SK-N-SH treated with all-trans-retinoic acid at 6 μM for 48 hours (cell line): ENCODE data around the gene GRM4.

Source experiments
- ATAC-seq: fragments of 200-7000 bp; cut with Tn5 transposase; 3 replicates; pipeline ENCODE4 v1.9.1; 2020; ENCODE audit warnings: mild to moderate bottlenecking, moderate library complexity
- ARNTL ChIP-seq: fragments of 450-650 bp; formaldehyde crosslinking; IDR thresholded peaks from 2 replicates; pipeline ENCODE4 v1.5.0; 2020; ENCODE audit warnings: low read depth, mild to moderate bottlenecking, moderate library complexity, borderline replicate concordance
- BACH2 ChIP-seq: fragments of 250-450 bp; sonication (Bioruptor Pico); IDR thresholded peaks from 2 replicates; pipeline ENCODE4 v1.9.0; 2021; ENCODE audit warnings: mild to moderate bottlenecking, borderline replicate concordance
- CREB5 ChIP-seq: fragments of 250-450 bp; sonication (Bioruptor Pico); IDR thresholded peaks from 2 replicates; pipeline ENCODE4 v1.5.1; 2020; ENCODE audit warnings: low read depth, mild to moderate bottlenecking, moderate library complexity
- CSDC2 ChIP-seq: fragments of 250-450 bp; sonication (Bioruptor Pico); IDR thresholded peaks from 2 replicates; pipeline ENCODE4 v1.5.0; 2020; ENCODE audit warnings: mild to moderate bottlenecking, moderate library complexity
- CSRNP3 ChIP-seq: fragments of 250-450 bp; sonication (Bioruptor Pico); IDR thresholded peaks from 2 replicates; pipeline ENCODE4 v1.5.1; 2021; ENCODE audit warnings: mild to moderate bottlenecking, moderate library complexity
- ESRRG ChIP-seq: fragments of 250-450 bp; sonication (Bioruptor Pico); IDR thresholded peaks from 2 replicates; pipeline ENCODE4 v1.6.1; 2021; ENCODE audit warnings: mild to moderate bottlenecking
- GLIS3 ChIP-seq: fragments of 250-450 bp; sonication (Bioruptor Pico); IDR thresholded peaks from 2 replicates; pipeline ENCODE4 v1.5.0; 2020; ENCODE audit warnings: mild to moderate bottlenecking, moderate library complexity
- ISL1 ChIP-seq: fragments of 250-450 bp; sonication (Bioruptor Pico); IDR thresholded peaks from 2 replicates; pipeline ENCODE4 v2.1.2; 2022; ENCODE audit warnings: mild to moderate bottlenecking, moderate library complexity
- OSR1 ChIP-seq: fragments of 250-450 bp; sonication (Bioruptor Pico); IDR thresholded peaks from 2 replicates; pipeline ENCODE4 v1.8.0; 2022; ENCODE audit warnings: moderate library complexity, mild to moderate bottlenecking, inconsistent platforms
- PATZ1 ChIP-seq: fragments of 250-450 bp; sonication (Bioruptor Pico); IDR thresholded peaks from 2 replicates; pipeline ENCODE4 v1.8.0; 2020; ENCODE audit warnings: mild to moderate bottlenecking, moderate library complexity, borderline replicate concordance
- PPARA ChIP-seq: fragments of 250-450 bp; sonication (Bioruptor Pico); IDR thresholded peaks from 2 replicates; pipeline ENCODE4 v1.5.0; 2020; ENCODE audit warnings: mild to moderate bottlenecking, borderline replicate concordance
- RARB ChIP-seq: fragments of 250-450 bp; sonication (Bioruptor Pico); IDR thresholded peaks from 2 replicates; pipeline ENCODE4 v1.8.0; 2021; ENCODE audit warnings: mild to moderate bottlenecking, moderate library complexity
- SNAI2 ChIP-seq: fragments of 250-450 bp; sonication (Bioruptor Pico); IDR thresholded peaks from 2 replicates; pipeline ENCODE4 v1.5.0; 2020; ENCODE audit warnings: mild to moderate bottlenecking, moderate library complexity
- TCF4 ChIP-seq: fragments of 250-450 bp; sonication (Bioruptor Pico); IDR thresholded peaks from 2 replicates; pipeline ENCODE4 v1.8.0; 2021; ENCODE audit warnings: mild to moderate bottlenecking, moderate library complexity, borderline replicate concordance
- TOX ChIP-seq: fragments of 250-450 bp; sonication (Bioruptor Pico); IDR thresholded peaks from 2 replicates; pipeline ENCODE4 v1.8.0; 2021; ENCODE audit warnings: mild to moderate bottlenecking, moderate library complexity, borderline replicate concordance
- TSHZ2 ChIP-seq: fragments of 250-450 bp; sonication (Bioruptor Pico); IDR thresholded peaks from 2 replicates; pipeline ENCODE4 v1.5.0; 2020; ENCODE audit warnings: mild to moderate bottlenecking, moderate library complexity
- ZC3H10 ChIP-seq: fragments of 250-450 bp; sonication (Bioruptor Pico); IDR thresholded peaks from 2 replicates; pipeline ENCODE4 v1.5.1; 2021; ENCODE audit warnings: mild to moderate bottlenecking, moderate library complexity
- ZFP3 ChIP-seq: fragments of 250-450 bp; sonication (Bioruptor Pico); IDR thresholded peaks from 2 replicates; pipeline ENCODE4 v1.5.0; 2020; ENCODE audit warnings: mild to moderate bottlenecking, moderate library complexity
- ZFP30 ChIP-seq: fragments of 450-650 bp; formaldehyde crosslinking; IDR thresholded peaks from 2 replicates; pipeline ENCODE4 v1.5.0; 2022; ENCODE audit warnings: mild to moderate bottlenecking, moderate library complexity
- ZNF565 ChIP-seq: fragments of 450-650 bp; formaldehyde crosslinking; conservative IDR thresholded peaks from 2 replicates; pipeline ENCODE4 v1.5.0; 2020; ENCODE audit warnings: low read depth, mild to moderate bottlenecking, moderate library complexity
- ZNF70 ChIP-seq: fragments of 450-650 bp; formaldehyde crosslinking; IDR thresholded peaks from 2 replicates; pipeline ENCODE4 v1.5.0; 2020; ENCODE audit warnings: mild to moderate bottlenecking, moderate library complexity

The GRM4 gene

GRCh38 chr6:34106900-34107299, 39.0 kb downstream of the GRM4 start:
- TF ChIP-seq BACH2 (CRISPR knock-in tag) (no peak), SNAI2 (CRISPR knock-in tag) (no peak)
- no peak for ATAC-seq

- ATAC-seq: no peak
- TF ChIP-seq PPARA (CRISPR knock-in tag) (no peak), TOX (CRISPR knock-in tag) (no peak), ZNF70 (CRISPR knock-in tag) (no peak), CSDC2 (CRISPR knock-in tag) (no peak), RARB (CRISPR knock-in tag) (no peak), ARNTL (no peak), OSR1 (CRISPR knock-in tag) (no peak), ZNF565 (CRISPR knock-in tag) (no peak), ZFP30 (CRISPR knock-in tag) (no peak), TCF4 (CRISPR knock-in tag) (no peak), SNAI2 (CRISPR knock-in tag) (no peak), BACH2 (CRISPR knock-in tag) (no peak), ZFP3 (CRISPR knock-in tag) (no peak), ISL1 (CRISPR knock-in tag) (no peak), GLIS3 (CRISPR knock-in tag) (no peak), ESRRG (CRISPR knock-in tag) (no peak), ZC3H10 (CRISPR knock-in tag) (no peak)
These were observed 39.5 kb downstream of the GRM4 start for GRCh38 chr6:34106421-34106820.

GRCh38 chr6:34104628-34105027, 41.3 kb downstream of the GRM4 start:
- TF ChIP-seq GLIS3 (CRISPR knock-in tag): no peak
- no peak for TF ChIP-seq ZFP3 (CRISPR knock-in tag)
- no peak for TF ChIP-seq SNAI2 (CRISPR knock-in tag)
- ATAC-seq: no peak

- no peak for TF ChIP-seq ZC3H10 (CRISPR knock-in tag)
- TF ChIP-seq CSDC2 (CRISPR knock-in tag): no peak
- no peak for TF ChIP-seq TSHZ2 (CRISPR knock-in tag)
- TF ChIP-seq OSR1 (CRISPR knock-in tag): no peak
- TF ChIP-seq RARB (CRISPR knock-in tag): no peak
- TF ChIP-seq PPARA (CRISPR knock-in tag): no peak
- no peak for TF ChIP-seq TCF4 (CRISPR knock-in tag)
- no peak for TF ChIP-seq ESRRG (CRISPR knock-in tag)
- no peak for TF ChIP-seq BACH2 (CRISPR knock-in tag)
- no peak for TF ChIP-seq CSRNP3 (CRISPR knock-in tag)
- TF ChIP-seq ARNTL: no peak
- no peak for TF ChIP-seq PATZ1
- TF ChIP-seq ZFP3 (CRISPR knock-in tag): no peak
- TF ChIP-seq ISL1 (CRISPR knock-in tag): no peak
- no peak for TF ChIP-seq CREB5 (CRISPR knock-in tag)
- no peak for ATAC-seq
These were observed 41.7 kb downstream of the GRM4 start for GRCh38 chr6:34104186-34104585.
